Mucosa of stomach (tissue), 1 donor: ENCODE measurements around the gene LRIT3.

Source experiments
- H3K27me3 ChIP-seq: one replicate; pipeline ENCODE4 v1.7.0; 2013; ENCODE audit warnings: mild to moderate bottlenecking, low read length; ENCODE audit not compliant: control insufficient read depth, insufficient read depth
- H3K36me3 ChIP-seq: one replicate; pipeline ENCODE4 v1.7.0; 2013; ENCODE audit warnings: low read length; ENCODE audit not compliant: control insufficient read depth, insufficient read depth
- H3K4me1 ChIP-seq: one replicate; pipeline ENCODE4 v1.7.0; 2013; ENCODE audit warnings: mild to moderate bottlenecking, low read length; ENCODE audit not compliant: control insufficient read depth, insufficient read depth
- H3K4me3 ChIP-seq: one replicate; pipeline ENCODE4 v1.7.0; 2013; ENCODE audit warnings: low read length
- H3K9ac ChIP-seq: one replicate; pipeline ENCODE4 v1.7.0; 2013; ENCODE audit warnings: mild to moderate bottlenecking, low read length, moderate library complexity
- H3K9me3 ChIP-seq: one replicate; pipeline ENCODE4 v1.7.0; 2013; ENCODE audit warnings: mild to moderate bottlenecking, low read length, moderate library complexity; ENCODE audit not compliant: control insufficient read depth
- donor health status: Pancreatic carcinoma.

LRIT3 gene

DNA sequence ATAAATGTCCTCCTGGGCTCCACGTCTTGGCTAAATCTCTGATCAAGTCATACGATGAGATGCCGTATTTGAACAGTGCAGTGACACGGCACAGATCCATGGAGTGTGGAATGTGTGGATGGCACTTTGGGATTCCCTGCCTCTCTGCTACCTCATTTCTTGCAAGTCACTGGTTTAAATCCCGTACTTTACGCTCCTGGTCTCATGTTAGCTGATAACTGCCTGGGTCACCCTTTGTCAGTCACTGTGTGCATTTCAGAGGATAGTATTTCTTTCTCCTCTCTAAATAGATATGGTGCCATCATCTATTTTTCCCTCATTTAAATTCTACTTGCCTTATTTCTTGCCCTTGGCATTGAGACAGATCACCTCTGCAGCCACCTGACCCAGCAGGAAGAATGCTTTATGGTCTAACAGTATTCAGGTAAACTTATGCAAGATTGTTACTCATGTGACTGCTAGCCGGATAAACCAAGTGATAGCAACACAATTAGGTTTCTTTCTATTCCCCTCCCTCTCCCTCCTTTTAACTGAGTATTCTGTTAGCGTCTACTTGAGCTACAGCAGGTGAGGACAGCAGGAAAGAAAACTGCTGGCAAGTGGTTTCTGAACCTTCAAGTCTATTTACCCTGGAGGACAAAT lies 67.6 kb downstream of the LRIT3 start:
- H3K27me3 ChIP-seq = peaks cover 5% of the 10 kb centered on the region
- H3K4me1 ChIP-seq = no peaks in the 10 kb centered on the region
- no peaks in the 10 kb centered on the region for H3K9me3 ChIP-seq
- no peak overlapping the region for H3K4me3 ChIP-seq
- H3K9ac ChIP-seq = no peak overlapping the region
- no peaks in the 10 kb centered on the region for H3K36me3 ChIP-seq

DNA sequence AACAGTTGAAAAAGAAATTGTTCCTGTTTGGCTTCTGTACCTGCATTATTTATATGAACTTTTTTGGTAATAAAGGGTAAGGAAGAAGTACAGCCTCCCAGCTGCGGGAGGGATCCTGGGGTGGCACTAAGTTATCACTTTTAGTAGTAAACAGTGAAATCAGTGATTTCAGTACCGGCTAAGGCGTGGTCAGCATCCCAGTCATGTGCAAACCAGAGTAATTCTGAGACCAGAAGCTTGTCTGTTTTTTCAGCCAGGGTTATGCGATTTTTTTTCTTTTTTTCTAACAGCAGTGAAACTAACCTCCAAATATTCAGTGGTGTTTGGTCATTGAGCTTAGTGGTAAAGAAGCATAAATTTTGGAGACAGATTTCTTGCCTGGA lies 68.1 kb downstream of the LRIT3 start:
- Histone ChIP-seq H3K4me3 (no peak overlapping the region), H3K4me1 (no peaks in the 10 kb centered on the region), H3K36me3 (no peaks in the 10 kb centered on the region), H3K9me3 (no peaks in the 10 kb centered on the region), H3K27me3 (peaks cover 5% of the 10 kb centered on the region), H3K9ac (no peak overlapping the region)

DNA sequence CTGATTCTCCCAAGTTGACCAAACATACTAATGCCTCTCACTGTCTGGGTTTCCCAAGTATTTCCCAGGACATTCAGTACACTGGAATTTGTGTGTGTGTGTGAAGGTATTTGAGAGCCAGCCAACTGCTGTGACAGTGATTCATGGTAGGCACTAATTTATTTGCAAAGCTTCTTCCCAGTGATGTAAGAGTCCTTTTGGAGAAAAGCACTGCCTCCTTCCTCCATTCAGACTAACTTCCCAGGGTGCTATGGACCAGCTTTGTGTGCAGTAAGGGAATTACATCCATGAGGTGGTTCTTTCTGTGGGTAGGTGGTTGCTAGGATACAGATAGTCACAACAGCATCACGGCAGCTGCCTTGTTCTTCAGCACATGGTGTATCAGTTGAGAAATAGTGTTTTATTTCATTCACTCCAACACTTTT lies 73.5 kb downstream of the LRIT3 start:
- Histone ChIP-seq H3K9ac (no peak overlapping the region), H3K9me3 (no peaks in the 10 kb centered on the region), H3K27me3 (no peaks in the 10 kb centered on the region), H3K4me3 (no peak overlapping the region), H3K4me1 (no peaks in the 10 kb centered on the region), H3K36me3 (no peaks in the 10 kb centered on the region)
